K562 (cell line): ENCODE measurements around the gene NGRN. TPM values are rescaled to one million over a fixed set of nuclear protein-coding genes. Genes with fewer than 3 reads are reported as not detected.

Source experiments
- ATF6 ChIP-seq: sonication (generic); formaldehyde crosslinking; IDR thresholded peaks from 2 replicates; pipeline ENCODE4 v1.4.0; 2020; ENCODE audit warnings: mild to moderate bottlenecking, missing genetic modification reagents
- ETV5 ChIP-seq: sonication (generic); formaldehyde crosslinking; IDR thresholded peaks from 2 replicates; pipeline ENCODE4 v1.4.0; 2020; ENCODE audit warnings: low read depth, mild to moderate bottlenecking, missing genetic modification reagents
- FOXK1 ChIP-seq: sonication (generic); formaldehyde crosslinking; IDR thresholded peaks from 2 replicates; pipeline ENCODE4 v1.8.0; 2022; ENCODE audit warnings: missing genetic modification reagents, mild to moderate bottlenecking, borderline replicate concordance
- PHF21A ChIP-seq: fragments of 450-650 bp; IDR thresholded peaks from 2 replicates; pipeline ENCODE4 v1.6.1; 2017; ENCODE audit warnings: low read depth, borderline replicate concordance
- POLR2AphosphoS5 ChIP-seq: IDR thresholded peaks from 2 replicates; pipeline ENCODE4 v1.6.1; 2011; ENCODE audit warnings: mild to moderate bottlenecking, low read depth, low read length, moderate library complexity; ENCODE audit not compliant: control insufficient read depth, insufficient read depth
- PTRF ChIP-seq: fragments of 450-650 bp; IDR thresholded peaks from 2 replicates; pipeline ENCODE4 v1.6.1; 2016; ENCODE audit warnings: mild to moderate bottlenecking, missing genetic modification characterization, missing compliant biosample characterization
- RFX1 ChIP-seq: fragments of 450-650 bp; IDR thresholded peaks from 2 replicates; pipeline ENCODE4 v1.6.1; 2016; ENCODE audit warnings: mild to moderate bottlenecking, moderate library complexity
- SMARCA4 ChIP-seq: fragments of 450-650 bp; IDR thresholded peaks from 2 replicates; pipeline ENCODE4 v1.6.1; 2016
- TFAP4 ChIP-seq: sonication (generic); formaldehyde crosslinking; IDR thresholded peaks from 2 replicates; pipeline ENCODE4 v1.8.0; 2022; ENCODE audit warnings: missing genetic modification reagents, mild to moderate bottlenecking, moderate library complexity, borderline replicate concordance
- YY1 ChIP-seq, 3 experiments: IDR thresholded peaks; 2 replicates each; pipeline ENCODE4 v1.6.1; 2011; ENCODE audit warnings: low read length in 2 of 3, mild to moderate bottlenecking in 2 of 3, moderate library complexity in 2 of 3, borderline replicate concordance in 1 of 3, control low read depth in 1 of 3, low read depth in 1 of 3; ENCODE audit not compliant: insufficient read depth in 3 of 3, insufficient replicate concordance in 2 of 3, control insufficient read depth in 1 of 3, insufficient read length in 1 of 3; ENCODE audit errors: extremely low read depth in 1 of 3
- ZNF407 ChIP-seq: fragments of 450-650 bp; IDR thresholded peaks from 2 replicates; pipeline ENCODE4 v1.6.1; 2016; ENCODE audit warnings: low read depth
- ZNF766 ChIP-seq: fragments of 200-800 bp; sonication (Bioruptor generic); conservative IDR thresholded peaks from 2 replicates; pipeline ENCODE4 v1.6.1; 2016; ENCODE audit warnings: missing genetic modification characterization, missing compliant biosample characterization
- polyA plus RNA-seq, 8 experiments: library from polyadenylated mRNA; depleted of rRNA in 4 of 8; stranded (reverse) in 5 of 8; unstranded in 3 of 8; fragments of >200 nt; fragmentation: Nextera tagmentation in 2 of 8; fragmentation: Illumina TruSeq in 1 of 8; extraction: Ambion mirVana in 2 of 8; extraction: Trizol in 1 of 8; gene quantifications; 2 replicates each; pipeline versions ENCODE4 v1.2.1 to v1.2.3, GENCODE V29; 2011 to 2014; ENCODE audit warnings: inconsistent platforms in 1 of 8, missing spikeins in 1 of 8
- total RNA-seq, 7 experiments: library from RNA; depleted of rRNA in 6 of 7; stranded (reverse); fragments of >200 nt in 6 of 7; fragmentation: Illumina TruSeq in 2 of 7; extraction: Trizol in 2 of 7; gene quantifications; 2 replicates each; pipeline versions ENCODE4 v1.2.1 to v1.2.3, GENCODE V29; 2011 to 2021; ENCODE audit warnings: low replicate concordance in 1 of 7
- TF ChIP-seq, protein P1 (sequence below): sonication (generic); formaldehyde crosslinking; IDR thresholded peaks from 2 replicates; pipeline ENCODE4 v1.8.0; 2022; ENCODE audit warnings: mild to moderate bottlenecking, missing genetic modification reagents

NGRN gene
- total and polyA plus RNA-seq, 9 of the 15 experiments (the other 6 are each of a cell fraction or from before 2014, with no cell fraction given) = 14.0 to 73.4 (median 60.0) TPM

- peak; percentile 45; the same call in 1 of the 2 replicates for TF ChIP-seq ETV5 (CRISPR knock-in tag)
- TF ChIP-seq, protein P1, sequence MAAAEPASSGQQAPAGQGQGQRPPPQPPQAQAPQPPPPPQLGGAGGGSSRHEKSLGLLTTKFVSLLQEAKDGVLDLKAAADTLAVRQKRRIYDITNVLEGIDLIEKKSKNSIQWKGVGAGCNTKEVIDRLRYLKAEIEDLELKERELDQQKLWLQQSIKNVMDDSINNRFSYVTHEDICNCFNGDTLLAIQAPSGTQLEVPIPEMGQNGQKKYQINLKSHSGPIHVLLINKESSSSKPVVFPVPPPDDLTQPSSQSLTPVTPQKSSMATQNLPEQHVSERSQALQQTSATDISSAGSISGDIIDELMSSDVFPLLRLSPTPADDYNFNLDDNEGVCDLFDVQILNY (CRISPR knock-in tag) = no peak
- TF ChIP-seq FOXK1 (CRISPR knock-in tag) = no peak
- no peak for TF ChIP-seq PTRF (tag)
- TF ChIP-seq ATF6 (CRISPR knock-in tag) = 0 out of 2 replicates have a peak, but pooled peaks have one; percentile 15
- 0 out of 2 replicates have a peak, but pooled peaks have one; percentile 27 for TF ChIP-seq SMARCA4
- peak in 1 of 3 experiments; percentile 13 for TF ChIP-seq YY1 (IDR thresholded peaks at IDR 0.05; ENCODE audit: borderline replicate concordance in 1 of 3, control insufficient read depth in 1 of 3, extremely low read depth in 1 of 3, insufficient read depth in 3 of 3, insufficient read length in 1 of 3, insufficient replicate concordance in 2 of 3, low read depth in 1 of 3, low read length in 2 of 3)
- 0 out of 2 replicates have a peak, but pooled peaks have one; percentile 17 for TF ChIP-seq PHF21A
- no peak for TF ChIP-seq ZNF407
- peak; percentile 96 for TF ChIP-seq RFX1
- no peak for TF ChIP-seq ZNF766
- peak; percentile 64; the same call in 1 of the 2 replicates for TF ChIP-seq TFAP4 (CRISPR knock-in tag)
- no peak for TF ChIP-seq POLR2AphosphoS5
These were observed 16.1 kb upstream of the NGRN start, which contains the start of gene TTLL13 (continued) for GRCh38 chr15:90249203-90249863.
